Transverse colon (tissue), 4 donors: Measurements from ENCODE around the gene BANF2.

Experiments used
- POLR2AphosphoS5 ChIP-seq, 3 donors: sonication (generic); formaldehyde crosslinking; IDR thresholded peaks; one replicate each; pipeline ENCODE4 v1.6.1; 2016; ENCODE audit warnings: antibody characterized with exemption in 3 of 3
- TF ChIP-seq, protein P1 (sequence below), 5 experiments: fragments of 200-600 bp in 3 of 5; fragments of 450-650 bp in 2 of 5; sonication (generic) in 3 of 5; IDR thresholded peaks; 1 replicate in 2 of 5; 2 replicates in 3 of 5; pipeline ENCODE4 v1.5.1; 2016 to 2017; ENCODE audit warnings: antibody characterized with exemption in 5 of 5, inconsistent platforms in 3 of 5, mild to moderate bottlenecking in 2 of 5, moderate library complexity in 1 of 5

DNA sequence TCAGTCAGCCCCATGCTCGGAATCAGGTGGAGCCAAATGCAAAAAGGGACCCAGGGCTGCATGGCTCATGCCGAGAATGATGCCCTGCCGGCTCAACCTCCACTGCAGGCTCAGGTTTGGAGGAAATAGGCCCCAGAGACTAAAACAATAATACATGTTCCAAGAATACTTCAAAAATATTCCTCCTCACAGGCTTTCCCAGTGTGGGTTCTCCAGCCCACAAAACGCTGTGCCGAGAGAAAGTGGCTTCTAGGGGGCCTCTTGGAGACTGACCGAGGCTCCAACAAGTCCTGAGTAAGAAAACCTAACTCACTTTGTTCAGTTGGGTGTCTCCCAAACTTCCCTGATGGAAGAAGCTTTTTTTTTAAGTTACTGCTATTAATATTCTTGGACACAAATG is 73.9 kb downstream of the BANF2 start:
- no peak for TF ChIP-seq POLR2AphosphoS5 (IDR thresholded peaks at IDR 0.05)
- TF ChIP-seq, protein P1, sequence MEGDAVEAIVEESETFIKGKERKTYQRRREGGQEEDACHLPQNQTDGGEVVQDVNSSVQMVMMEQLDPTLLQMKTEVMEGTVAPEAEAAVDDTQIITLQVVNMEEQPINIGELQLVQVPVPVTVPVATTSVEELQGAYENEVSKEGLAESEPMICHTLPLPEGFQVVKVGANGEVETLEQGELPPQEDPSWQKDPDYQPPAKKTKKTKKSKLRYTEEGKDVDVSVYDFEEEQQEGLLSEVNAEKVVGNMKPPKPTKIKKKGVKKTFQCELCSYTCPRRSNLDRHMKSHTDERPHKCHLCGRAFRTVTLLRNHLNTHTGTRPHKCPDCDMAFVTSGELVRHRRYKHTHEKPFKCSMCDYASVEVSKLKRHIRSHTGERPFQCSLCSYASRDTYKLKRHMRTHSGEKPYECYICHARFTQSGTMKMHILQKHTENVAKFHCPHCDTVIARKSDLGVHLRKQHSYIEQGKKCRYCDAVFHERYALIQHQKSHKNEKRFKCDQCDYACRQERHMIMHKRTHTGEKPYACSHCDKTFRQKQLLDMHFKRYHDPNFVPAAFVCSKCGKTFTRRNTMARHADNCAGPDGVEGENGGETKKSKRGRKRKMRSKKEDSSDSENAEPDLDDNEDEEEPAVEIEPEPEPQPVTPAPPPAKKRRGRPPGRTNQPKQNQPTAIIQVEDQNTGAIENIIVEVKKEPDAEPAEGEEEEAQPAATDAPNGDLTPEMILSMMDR (IDR thresholded peaks at IDR 0.05): no peak
